Activated T-cell treated with anti-CD3 and anti-CD28 coated beads, Interleukin-2, amount 50 U/mL, for 48 hours (primary cell): Measurements from ENCODE around the gene ITPR1.
A peak's percentile ranks its signal among the peaks of the same experiment; 100 is the strongest.

Experiments used
- DNase-seq, 2 experiments: peaks; one replicate each; pipeline ENCODE4 v3.0.0-alpha.2; 2020

ITPR1 gene

GRCh38 chr3:4765212-4765611, 272.1 kb downstream of the ITPR1 start:
- DNase-seq, result no peak

DNA sequence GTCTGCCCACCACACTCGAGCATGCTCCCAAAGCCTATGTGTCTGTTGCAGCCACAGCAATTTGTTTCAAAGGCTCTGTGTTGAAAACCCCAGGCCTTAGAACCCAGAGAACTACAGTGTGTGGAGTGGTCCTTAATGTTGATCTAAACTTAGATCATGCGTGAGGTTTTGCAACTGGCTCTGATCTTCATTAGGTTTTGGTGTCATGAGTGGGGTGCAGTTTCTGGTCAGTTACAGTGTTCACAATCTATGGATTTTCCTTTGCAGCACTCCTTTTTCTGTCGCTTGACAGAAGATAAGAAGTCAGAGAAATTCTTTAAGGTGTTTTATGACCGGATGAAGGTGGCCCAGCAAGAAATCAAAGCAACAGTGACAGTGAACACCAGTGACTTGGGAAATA, 273.1 kb downstream of the ITPR1 start:
- DNase-seq, result no peak

- no peak for DNase-seq
These were observed 273.8 kb downstream of the ITPR1 start for GRCh38 chr3:4766716-4767499.

GRCh38 chr3:4768021-4768420, 274.9 kb downstream of the ITPR1 start:
- DNase-seq, result no peak

DNA sequence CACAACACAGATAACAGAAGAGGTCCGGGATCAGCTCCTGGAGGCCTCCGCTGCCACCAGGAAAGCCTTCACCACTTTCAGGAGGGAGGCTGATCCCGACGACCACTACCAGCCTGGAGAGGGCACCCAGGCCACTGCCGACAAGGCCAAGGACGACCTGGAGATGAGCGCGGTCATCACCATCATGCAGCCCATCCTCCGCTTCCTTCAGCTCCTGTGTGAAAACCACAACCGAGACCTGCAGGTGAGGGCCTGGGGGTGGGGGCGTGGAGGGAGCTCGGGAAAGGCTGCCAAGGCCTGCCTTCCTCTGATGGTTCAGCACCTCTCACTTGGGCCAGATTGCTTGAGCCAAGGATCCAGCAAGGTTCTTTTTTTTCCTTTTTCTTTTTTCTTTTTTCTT, 275.4 kb downstream of the ITPR1 start:
- DNase-seq, result no peak

GRCh38 chr3:4770561-4770960, 277.4 kb downstream of the ITPR1 start:
- no peak for DNase-seq

- DNase-seq, result no peak
These were observed 278.1 kb downstream of the ITPR1 start for GRCh38 chr3:4771243-4771642.

DNA sequence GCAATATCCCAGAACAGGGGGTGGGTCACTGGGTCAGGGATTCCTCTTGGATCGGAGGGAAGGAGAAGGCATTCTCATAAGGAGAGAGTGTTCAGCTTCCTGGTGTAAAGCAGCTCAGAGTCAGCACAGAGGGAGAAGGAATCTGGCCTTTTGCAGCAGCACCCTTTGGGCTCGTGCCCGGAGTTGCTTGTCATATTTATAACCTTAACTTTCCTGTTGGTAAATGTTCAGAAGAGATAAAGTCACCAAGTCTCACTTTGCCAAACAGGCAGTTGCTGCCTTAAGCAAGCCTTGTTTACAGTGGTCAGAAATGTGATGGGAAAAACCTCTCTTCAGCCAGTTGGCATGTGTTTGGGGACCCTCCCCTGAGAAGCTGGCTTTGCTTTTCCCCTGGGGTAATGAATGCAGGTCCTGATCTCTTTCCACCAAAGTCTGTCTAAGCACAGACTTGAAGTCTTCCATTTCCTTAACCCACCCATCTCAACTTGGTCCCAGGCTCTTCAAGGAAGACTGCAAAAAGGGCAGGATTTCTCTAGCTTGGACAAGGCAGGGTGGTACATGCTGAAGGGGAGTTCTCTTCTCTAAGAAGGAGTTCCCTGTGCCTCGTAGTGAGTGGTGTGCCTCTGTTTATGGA, 279.1 kb downstream of the ITPR1 start:
- no peak for DNase-seq

GRCh38 chr3:4772858-4773257, 279.7 kb downstream of the ITPR1 start:
- no peak for DNase-seq

- no peak for DNase-seq
These were observed 280.4 kb downstream of the ITPR1 start for GRCh38 chr3:4773583-4773982.

GRCh38 chr3:4774531-4774930, 281.4 kb downstream of the ITPR1 start:
- DNase-seq, result no peak

GRCh38 chr3:4776399-4776979, 283.3 kb downstream of the ITPR1 start:
- no peak for DNase-seq

GRCh38 chr3:4776980-4777581, 283.9 kb downstream of the ITPR1 start:
- peak; percentile 33 to 38 for DNase-seq

GRCh38 chr3:4778119-4778518, 285.0 kb downstream of the ITPR1 start:
- no peak for DNase-seq

DNA sequence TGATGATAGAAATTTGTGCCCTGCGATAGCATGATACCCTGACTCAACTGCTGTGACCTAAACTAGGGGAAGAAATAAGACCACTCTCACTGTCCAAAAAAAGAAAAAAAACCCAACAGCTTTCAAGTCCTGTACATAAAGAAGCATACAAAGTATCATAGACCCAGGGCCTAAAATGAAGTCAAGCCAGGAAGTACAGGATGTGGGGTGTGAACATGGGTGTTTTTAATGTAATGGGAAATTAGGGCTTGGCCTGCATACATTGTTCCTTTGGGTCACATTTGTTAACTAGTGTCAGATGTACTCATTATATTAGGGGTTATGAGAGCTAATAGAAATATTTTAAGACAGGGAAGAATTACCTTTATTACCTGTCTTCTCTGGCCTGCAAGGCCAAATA, 285.6 kb downstream of the ITPR1 start:
- DNase-seq, result no peak

DNA sequence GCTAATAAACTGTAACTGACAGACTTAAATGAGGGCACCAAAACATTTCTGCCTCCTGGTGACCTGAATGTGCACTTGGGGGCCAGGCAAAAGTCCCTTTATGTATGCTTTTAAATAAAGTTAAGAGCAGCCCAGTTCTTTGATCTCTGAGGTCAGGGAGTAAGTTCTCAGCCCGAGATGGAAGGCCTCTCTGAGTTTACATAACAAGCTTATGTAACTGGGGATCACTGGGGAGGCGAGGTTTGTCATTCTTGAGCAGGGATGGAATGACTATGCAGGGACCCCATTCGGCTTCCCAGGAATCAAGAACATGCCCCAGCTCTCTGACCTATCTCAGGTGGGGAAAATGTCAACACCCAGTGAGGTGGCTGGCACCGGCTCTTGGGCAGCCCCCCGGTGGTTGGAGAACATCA, 287.4 kb downstream of the ITPR1 start:
- DNase-seq, result no peak

DNA sequence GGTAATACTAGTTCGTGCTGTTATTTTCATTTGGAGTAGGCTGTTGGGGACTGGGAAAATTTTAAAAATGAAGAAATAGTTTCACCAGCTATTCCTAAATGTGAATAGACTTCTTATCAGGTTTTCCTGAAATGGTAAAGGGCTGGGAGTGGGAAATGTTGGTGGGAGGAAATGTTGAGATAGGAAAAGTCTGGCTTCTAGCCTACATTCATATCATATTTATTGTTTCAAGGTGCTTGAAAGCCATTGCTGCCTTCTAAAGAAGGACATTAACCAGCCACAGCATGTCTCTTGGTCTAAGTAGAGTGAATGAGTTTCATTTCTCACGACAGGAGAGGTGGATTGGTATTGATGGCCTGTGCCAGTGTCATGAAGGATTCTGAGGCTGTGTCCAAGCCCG, 288.9 kb downstream of the ITPR1 start:
- DNase-seq, result no peak

- DNase-seq, result no peak
These were observed 292.4 kb downstream of the ITPR1 start for GRCh38 chr3:4785551-4785950.

DNA sequence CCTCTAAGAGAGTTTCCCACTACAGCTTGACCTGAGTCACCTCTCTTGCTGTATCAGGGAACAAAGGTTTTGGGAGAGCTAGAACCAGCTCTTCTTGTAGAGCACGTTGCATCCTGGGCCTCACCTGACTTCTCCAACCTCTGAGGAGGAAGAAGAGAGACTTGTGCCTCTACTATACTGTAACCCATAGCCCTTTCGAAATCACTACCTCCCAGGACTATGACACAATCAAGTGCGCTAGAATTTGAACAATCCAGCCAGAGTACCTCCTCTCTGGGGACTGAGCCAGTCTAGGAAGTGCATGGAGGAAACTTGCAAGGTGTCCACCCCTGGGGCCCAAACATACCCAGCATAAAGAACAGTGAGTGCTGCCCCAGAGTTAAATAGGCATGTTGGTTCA, 293.3 kb downstream of the ITPR1 start:
- DNase-seq, result no peak

DNA sequence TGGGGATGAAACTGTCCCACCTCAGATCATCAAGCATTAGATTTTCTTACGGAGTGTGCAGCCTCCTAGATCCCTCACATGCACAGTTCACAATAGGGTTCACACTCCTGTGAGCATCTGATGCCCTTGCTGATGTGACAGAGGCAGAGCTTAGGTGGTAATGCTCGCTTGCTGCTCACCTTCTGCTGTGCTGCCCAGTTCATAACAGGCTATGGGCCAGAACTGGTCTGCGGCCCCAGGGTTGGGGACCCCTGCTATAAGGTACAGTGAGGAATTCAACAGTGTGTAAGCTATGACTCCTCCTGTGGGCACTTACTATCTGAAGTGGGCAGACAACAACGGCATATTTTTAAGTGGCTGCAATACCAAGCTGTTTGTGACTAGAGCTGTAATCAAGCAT, 298.2 kb downstream of the ITPR1 start:
- no peak for DNase-seq

DNA sequence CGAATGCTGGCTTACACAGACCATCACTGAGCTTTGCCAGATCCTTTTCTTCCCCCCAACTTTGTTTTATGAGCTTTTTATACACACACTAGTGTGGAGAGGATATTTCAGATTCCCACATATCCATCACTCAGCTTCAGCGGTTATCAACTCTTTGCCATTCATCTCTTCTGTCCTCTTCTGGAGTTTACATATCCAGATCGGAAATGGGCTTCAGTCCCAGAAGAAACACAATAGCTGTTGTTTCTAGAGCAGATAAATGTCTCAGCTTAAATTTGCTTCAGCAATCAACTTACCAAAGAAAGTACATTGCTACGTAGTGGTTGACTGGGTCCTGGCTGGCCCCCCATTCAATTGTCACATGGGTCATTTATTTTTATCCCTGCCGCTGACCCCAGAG, 300.2 kb downstream of the ITPR1 start:
- no peak for DNase-seq

DNA sequence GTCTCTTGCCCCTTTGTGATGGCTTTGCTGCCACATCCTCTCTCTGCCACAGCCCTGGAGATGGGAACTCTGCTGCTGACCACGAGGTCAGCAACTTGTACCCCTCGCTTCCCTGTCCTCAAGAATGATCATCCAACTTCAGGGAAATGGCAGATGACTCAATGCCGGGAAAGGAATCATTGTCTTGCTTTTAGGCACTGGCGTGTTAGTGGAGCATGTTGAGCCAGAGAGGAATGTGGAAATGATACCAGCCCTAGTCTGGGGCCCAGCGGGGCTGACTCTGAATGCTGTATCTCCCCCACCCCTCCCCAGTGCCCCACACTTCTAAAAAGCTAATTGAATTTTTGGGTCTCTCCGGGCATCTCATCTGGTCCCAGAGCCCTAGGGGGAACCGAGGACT, 301.2 kb downstream of the ITPR1 start:
- DNase-seq, result no peak

DNA sequence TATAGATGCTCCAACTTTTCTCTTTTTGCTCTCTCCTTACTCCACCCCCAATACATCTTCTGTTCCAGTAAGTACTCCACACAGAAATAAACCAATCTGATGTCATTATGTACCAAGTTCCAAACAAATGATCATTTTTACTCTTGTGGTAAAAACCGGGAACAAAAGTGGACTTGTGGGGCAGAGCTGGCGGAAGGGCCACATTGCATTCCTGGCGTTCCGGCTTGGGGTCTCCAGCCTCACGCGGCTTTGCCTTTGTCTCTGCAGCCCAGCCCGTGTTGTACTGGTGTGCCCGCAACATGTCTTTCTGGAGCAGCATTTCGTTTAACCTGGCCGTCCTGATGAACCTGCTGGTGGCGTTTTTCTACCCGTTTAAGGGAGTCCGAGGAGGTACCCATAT, 301.6 kb downstream of the ITPR1 start:
- DNase-seq, result no peak

- DNase-seq, result no peak
These were observed 302.8 kb downstream of the ITPR1 start for GRCh38 chr3:4795905-4796304.
